H1 (cell line): ENCODE measurements around the gene GRID1. TPM values are rescaled to one million over a fixed set of nuclear protein-coding genes. Genes with fewer than 3 reads are reported as not detected.

ENCODE experiments used
- CTCF ChIA-PET: fragments of 300-600 bp; sonication (Branson Sonifier 250); formaldehyde crosslinking; loops from one replicate; lab custom pipeline; 2021; ENCODE audit not compliant: partially characterized antibody; lab: Charles Lee
- POLR2A ChIA-PET: fragments of 300-600 bp; sonication (Branson Sonifier 250); formaldehyde crosslinking; loops from one replicate; lab custom pipeline; 2021; ENCODE audit warnings: inconsistent platforms; ENCODE audit not compliant: partially characterized antibody; lab: Charles Lee
- DNase-seq, 2 experiments: peaks; one replicate each; pipeline versions ENCODE4 v3.0.0 to v3.0.0-alpha.2; 2010 to 2022; ENCODE audit warnings: low spot score in 2 of 2, low read depth in 1 of 2, mixed read lengths in 1 of 2
- FAIRE-seq: peaks from 2 replicates; lab custom pipeline; 2011; peaks lifted over from hg19 to GRCh38; lab: Jason Lieb, UNC
- H2AFZ ChIP-seq: 2 replicates; pipeline ENCODE4 v1.8.1; 2012; ENCODE audit warnings: low read length, inconsistent platforms
- H2AK5ac ChIP-seq: 2 replicates; pipeline ENCODE4 v1.6.1; 2013; ENCODE audit warnings: low read depth, low read length
- H2BK120ac ChIP-seq: replicated peaks from 2 replicates; pipeline ENCODE3; 2013; ENCODE audit warnings: low read depth, low read length, inconsistent platforms
- H2BK12ac ChIP-seq: 2 replicates; pipeline ENCODE4 v1.6.1; 2013; ENCODE audit warnings: low read depth, low read length
- H2BK15ac ChIP-seq: 2 replicates; pipeline ENCODE4 v1.6.1; 2013; ENCODE audit warnings: low read length
- H2BK20ac ChIP-seq: 2 replicates; pipeline ENCODE4 v1.6.1; 2013; ENCODE audit warnings: low read length
- H2BK5ac ChIP-seq: 2 replicates; pipeline ENCODE4 v1.6.1; 2013; ENCODE audit warnings: low read depth, low read length
- H3K14ac ChIP-seq: 2 replicates; pipeline ENCODE4 v1.6.1; 2013; ENCODE audit warnings: inconsistent platforms; ENCODE audit not compliant: insufficient read length
- H3K18ac ChIP-seq: 2 replicates; pipeline ENCODE4 v1.6.1; 2013; ENCODE audit warnings: low read length; ENCODE audit errors: extremely low read depth
- H3K23ac ChIP-seq: 2 replicates; pipeline ENCODE4 v1.6.1; 2013; ENCODE audit warnings: inconsistent platforms; ENCODE audit not compliant: insufficient read length
- H3K23me2 ChIP-seq: 2 replicates; pipeline ENCODE4 v1.6.1; 2013; ENCODE audit warnings: low read depth, low read length
- H3K27ac ChIP-seq: 2 replicates; pipeline ENCODE4 v1.6.1; 2011; ENCODE audit warnings: low read depth, low read length, inconsistent platforms
- H3K27me3 ChIP-seq, 4 experiments: replicated peaks in 1 of 4; 1 replicate in 1 of 4; 2 replicates in 3 of 4; pipeline versions ENCODE4 v1.6.1 to v1.8.1; 2011 to 2013; ENCODE audit warnings: low read length in 3 of 4, mild to moderate bottlenecking in 3 of 4, inconsistent platforms in 2 of 4, mixed read lengths in 2 of 4, moderate library complexity in 1 of 4; ENCODE audit not compliant: control insufficient read depth in 3 of 4, insufficient read depth in 3 of 4; ENCODE audit errors: extremely low read depth in 1 of 4
- H3K36me3 ChIP-seq, 4 experiments: 2 replicates each; pipeline versions ENCODE4 v1.6.1 to v1.8.1; 2011 to 2013; ENCODE audit warnings: mild to moderate bottlenecking in 4 of 4, low read length in 3 of 4, moderate library complexity in 2 of 4, control low read depth in 1 of 4, inconsistent platforms in 1 of 4; ENCODE audit not compliant: insufficient read depth in 4 of 4, control insufficient read depth in 2 of 4
- H3K4ac ChIP-seq: replicated peaks from 2 replicates; pipeline ENCODE3; 2013; ENCODE audit warnings: low read length, low read depth, mixed read lengths, inconsistent platforms; ENCODE audit not compliant: insufficient read length
- H3K4me1 ChIP-seq, 4 experiments: replicated peaks in 1 of 4; 1 replicate in 1 of 4; 2 replicates in 3 of 4; pipeline versions ENCODE4 v1.6.1 to v1.8.1; 2011 to 2013; ENCODE audit warnings: low read length in 3 of 4, inconsistent platforms in 2 of 4, mixed read lengths in 1 of 4; ENCODE audit not compliant: insufficient read depth in 4 of 4, control insufficient read depth in 3 of 4
- H3K4me2 ChIP-seq, 2 experiments: 2 replicates each; pipeline versions ENCODE4 v1.6.1 to v1.8.1; 2011 to 2013; ENCODE audit warnings: low read depth in 2 of 2, low read length in 2 of 2, control low read depth in 1 of 2, inconsistent platforms in 1 of 2, mild to moderate bottlenecking in 1 of 2; ENCODE audit not compliant: insufficient read depth in 1 of 2
- H3K4me3 ChIP-seq, 4 experiments: fragments of 200-600, 300-600 bp in 1 of 4; sonication (generic), shearing (Covaris generic), sonication (Bioruptor Twin) in 1 of 4; 2 replicates each; pipeline versions ENCODE4 v1.5.1 to v1.8.1; 2011 to 2016; ENCODE audit warnings: low read length in 4 of 4, low read depth in 3 of 4, control low read depth in 2 of 4, inconsistent platforms in 2 of 4, mild to moderate bottlenecking in 2 of 4, mixed read lengths in 1 of 4, moderate library complexity in 1 of 4; ENCODE audit not compliant: insufficient read depth in 2 of 4; ENCODE audit errors: extremely low read depth in 1 of 4
- H3K56ac ChIP-seq: replicated peaks from 2 replicates; pipeline ENCODE3; 2013; ENCODE audit warnings: low read depth, mild to moderate bottlenecking, mixed read lengths, low read length, inconsistent platforms; ENCODE audit not compliant: insufficient read length
- H3K79me1 ChIP-seq: 2 replicates; pipeline ENCODE4 v1.6.1; 2013; ENCODE audit warnings: low read depth, low read length, control low read depth
- H3K79me2 ChIP-seq, 2 experiments: 2 replicates each; pipeline versions ENCODE4 v1.6.1 to v1.8.1; 2012 to 2013; ENCODE audit warnings: low read length in 2 of 2, mild to moderate bottlenecking in 2 of 2, inconsistent platforms in 1 of 2; ENCODE audit not compliant: insufficient read depth in 2 of 2, control insufficient read depth in 1 of 2
- H3K9ac ChIP-seq, 4 experiments: replicated peaks in 1 of 4; 1 replicate in 1 of 4; 2 replicates in 3 of 4; pipeline versions ENCODE4 v1.6.1 to v1.8.1; 2011 to 2013; ENCODE audit warnings: low read depth in 3 of 4, low read length in 3 of 4, control low read depth in 2 of 4, mild to moderate bottlenecking in 2 of 4, moderate library complexity in 2 of 4, inconsistent platforms in 1 of 4; ENCODE audit errors: extremely low read depth in 1 of 4
- H3K9me3 ChIP-seq, 2 experiments: 2 replicates each; pipeline versions ENCODE4 v1.6.1 to v1.8.1; 2012 to 2013; ENCODE audit warnings: mild to moderate bottlenecking in 2 of 2, moderate library complexity in 2 of 2, control low read depth in 1 of 2, inconsistent platforms in 1 of 2, low read depth in 1 of 2, low read length in 1 of 2, mixed read lengths in 1 of 2; ENCODE audit not compliant: insufficient read depth in 2 of 2
- H4K20me1 ChIP-seq, 2 experiments: replicated peaks in 1 of 2; 2 replicates each; pipeline versions ENCODE3 to v1.8.1; 2011 to 2013; ENCODE audit warnings: inconsistent platforms in 2 of 2, low read length in 2 of 2, mild to moderate bottlenecking in 1 of 2; ENCODE audit not compliant: insufficient read depth in 2 of 2, control insufficient read depth in 1 of 2
- H4K5ac ChIP-seq: 2 replicates; pipeline ENCODE4 v1.6.1; 2013; ENCODE audit warnings: low read length, low read depth, mixed read lengths, inconsistent platforms; ENCODE audit not compliant: insufficient read length
- H4K8ac ChIP-seq: 2 replicates; pipeline ENCODE4 v1.8.0; 2013; ENCODE audit warnings: mild to moderate bottlenecking, moderate library complexity, low read length, inconsistent platforms; ENCODE audit not compliant: insufficient read depth; ENCODE audit errors: extremely low read depth
- H4K91ac ChIP-seq: replicated peaks from 2 replicates; pipeline ENCODE3; 2013; ENCODE audit warnings: low read length, mixed read lengths, inconsistent platforms; ENCODE audit not compliant: insufficient read length
- HDAC2 ChIP-seq, 2 experiments: fragments of 300-600 bp in 1 of 2; sonication (generic) in 1 of 2; IDR thresholded peaks; 2 replicates each; pipeline ENCODE4 v1.6.1; 2011 to 2012; ENCODE audit warnings: low read depth in 2 of 2, low read length in 2 of 2, mild to moderate bottlenecking in 2 of 2, moderate library complexity in 2 of 2, borderline replicate concordance in 1 of 2, inconsistent platforms in 1 of 2
- SP1 ChIP-seq: IDR thresholded peaks from 2 replicates; pipeline ENCODE4 v1.6.1; 2011; ENCODE audit warnings: low read depth, low read length
- SP2 ChIP-seq: IDR thresholded peaks from 2 replicates; pipeline ENCODE4 v1.6.1; 2012; ENCODE audit warnings: mild to moderate bottlenecking, low read length, inconsistent platforms
- WGBS, 2 experiments: shearing (Covaris generic) in 1 of 2; methylation state at CpG; one replicate each; pipeline versions ENCODE4 v1.1.6 to v1.1.7; 2013 to 2015; ENCODE audit warnings: low lambda C conversion rate in 2 of 2, mixed read lengths in 2 of 2, inconsistent platforms in 1 of 2, low coverage in 1 of 2, missing lambda C conversion rate in 1 of 2; ENCODE audit not compliant: insufficient replicate concordance in 2 of 2, insufficient coverage in 1 of 2, insufficient read length in 1 of 2; ENCODE audit errors: extremely low coverage in 1 of 2, missing lambda C conversion rate in 1 of 2; 5-methylcytosine and 5-hydroxymethylcytosine counted together
- polyA plus RNA-seq, 7 experiments: library from polyadenylated mRNA; depleted of rRNA in 3 of 7; stranded (reverse) in 5 of 7; unstranded in 2 of 7; fragments of >200 nt in 5 of 7; fragments of 200-250 nt in 2 of 7; gene quantifications; 1 replicate in 5 of 7; 2 replicates in 1 of 7; 4 replicates in 1 of 7; pipeline versions ENCODE4 v1.2.1 to v1.2.3, GENCODE V29; 2011 to 2013; ENCODE audit warnings: missing spikeins in 2 of 7, mixed read lengths in 2 of 7
- total RNA-seq: library from RNA; stranded (reverse); fragmentation: NEBNext Ultra II Directional; extraction: Animal tissue kit (Norgen Biotek cat#: 25700); gene quantifications from 2 replicates; pipeline ENCODE4 v1.2.1, GENCODE V29; 2021

The GRID1 gene
- total and polyA plus RNA-seq, 2 of the 8 experiments (the other 6 are each of a cell fraction or from before 2014, with no cell fraction given), result 0.22 to 0.30 TPM

DNA sequence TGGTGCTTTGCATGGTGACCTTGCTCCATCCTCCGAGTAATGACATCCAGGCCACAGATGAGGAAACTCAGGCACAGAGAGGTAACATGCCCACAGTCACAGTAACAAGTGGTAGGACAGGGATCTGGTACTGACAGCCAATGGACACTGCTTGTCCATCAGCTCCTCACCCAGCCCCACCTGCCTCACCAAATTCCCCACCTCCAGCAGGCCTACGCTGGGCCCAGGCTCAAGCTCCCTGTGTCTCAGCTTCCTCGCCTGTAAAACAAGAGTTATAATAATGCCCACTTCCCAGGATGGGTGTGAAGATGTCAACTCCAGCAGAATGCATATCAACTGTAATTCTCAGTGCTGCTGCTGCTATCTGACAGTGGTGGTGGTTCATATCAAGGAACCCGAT, 123.8 kb downstream of the GRID1 start:
- H4K5ac ChIP-seq, result no peak overlapping the region
- FAIRE-seq (no peak), DNase-seq (no peak)
- no peak overlapping the region for H3K4me2 ChIP-seq
- 81% methylated on average over 4 of the region's 4 CpGs; no CpG with 5 or more reads in 1 of the 2 experiments for WGBS, 2 experiments
- no peak overlapping the region for H3K4ac ChIP-seq
- H3K79me2 ChIP-seq, result no peaks in the 10 kb centered on the region
- H2BK15ac ChIP-seq, result no peak overlapping the region
- H3K36me3 ChIP-seq, result no peaks in the 10 kb centered on the region
- no peak overlapping the region for H3K4me3 ChIP-seq
- no peak overlapping the region for H2BK20ac ChIP-seq
- peaks cover 9 to 12% of the 10 kb centered on the region in 2 experiments; a peak in 3 of 4 replicates for H3K9me3 ChIP-seq
- no peak overlapping the region for H3K18ac ChIP-seq
- no peak overlapping the region for H2BK5ac ChIP-seq
- H3K56ac ChIP-seq, result no peak overlapping the region
- ChIA-PET CTCF (interaction anchor here (0.9 to 1.7 kb wide), 4 partner anchors 11 to 66 kb away, joined by 3 to 6 read pairs (median 3); no protein-coding TSS in a partner anchor), POLR2A (interaction anchor here (1.9 to 2.0 kb wide), 2 partner anchors 10 to 14 kb away, joined by 4 to 6 read pairs; no protein-coding TSS in a partner anchor)
- no peaks in the 10 kb centered on the region for H3K27me3 ChIP-seq
- H3K14ac ChIP-seq, result no peak overlapping the region
- H3K23me2 ChIP-seq, result peaks cover 4% of the 10 kb centered on the region; the same call in 1 of the 2 replicates
- H4K8ac ChIP-seq, result no peak overlapping the region
- H3K9ac ChIP-seq, result no peak overlapping the region
- H3K27ac ChIP-seq, result no peak overlapping the region
- H3K79me1 ChIP-seq, result no peaks in the 10 kb centered on the region
- H4K20me1 ChIP-seq, result peaks cover 0 to 4% of the 10 kb centered on the region in 2 experiments
- TF ChIP-seq SP2, result no peak
- TF ChIP-seq SP1, result no peak
- TF ChIP-seq HDAC2 (IDR thresholded peaks at IDR 0.05; ENCODE audit: borderline replicate concordance in 1 of 2, low read depth in 2 of 2, low read length in 2 of 2), result no peak
- H3K23ac ChIP-seq, result no peak overlapping the region
- no peak overlapping the region for H2BK120ac ChIP-seq
- no peak overlapping the region for H2AK5ac ChIP-seq
- no peak overlapping the region for H2BK12ac ChIP-seq
- H3K4me1 ChIP-seq, result 0 out of 7 replicates have a peak, but pooled peaks cover 0 to 5% (median 0%) of the 10 kb centered on the region in 4 experiments
- H2AFZ ChIP-seq, result no peak overlapping the region
- H4K91ac ChIP-seq, result no peak overlapping the region
